Ovary (tissue), 3 donors: ENCODE measurements around the gene CASP4.

Experiments
- POLR2A ChIP-seq: fragments of 450-650 bp; IDR thresholded peaks from one replicate; pipeline ENCODE4 v1.6.1; 2017; ENCODE audit warnings: antibody characterized with exemption, mild to moderate bottlenecking, moderate library complexity
- TF ChIP-seq, protein P1 (sequence below), 3 donors: fragments of 450-650 bp in 2 of 3; fragments of 200-600 bp in 1 of 3; IDR thresholded peaks; one replicate each; pipeline versions ENCODE4 v1.5.1 to v1.8.0; 2016 to 2022; ENCODE audit warnings: antibody characterized with exemption in 3 of 3, mild to moderate bottlenecking in 1 of 3
- donor health status: DM: no; HTN: no; CAD: no.

DNA sequence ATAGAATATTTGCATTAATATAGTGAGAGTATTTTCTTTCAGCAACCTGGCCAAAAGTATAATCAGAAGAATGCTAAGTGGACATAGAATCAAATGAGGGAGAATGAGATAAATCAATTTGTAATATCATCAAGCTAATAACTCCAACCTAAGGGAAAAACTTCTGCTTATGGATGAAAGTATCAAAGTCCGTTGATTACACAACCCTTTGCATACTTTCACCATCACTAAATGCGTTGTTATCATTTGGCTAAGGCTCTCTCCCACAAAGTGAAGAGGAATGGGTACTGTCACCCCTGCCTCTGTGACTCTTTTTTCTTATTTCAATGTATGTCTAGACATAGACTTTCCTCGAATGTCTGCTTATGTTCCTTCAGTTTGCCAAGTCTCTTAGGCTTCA lies 16.4 kb upstream of the CASP4 start:
- TF ChIP-seq POLR2A = no peak
- TF ChIP-seq, protein P1, sequence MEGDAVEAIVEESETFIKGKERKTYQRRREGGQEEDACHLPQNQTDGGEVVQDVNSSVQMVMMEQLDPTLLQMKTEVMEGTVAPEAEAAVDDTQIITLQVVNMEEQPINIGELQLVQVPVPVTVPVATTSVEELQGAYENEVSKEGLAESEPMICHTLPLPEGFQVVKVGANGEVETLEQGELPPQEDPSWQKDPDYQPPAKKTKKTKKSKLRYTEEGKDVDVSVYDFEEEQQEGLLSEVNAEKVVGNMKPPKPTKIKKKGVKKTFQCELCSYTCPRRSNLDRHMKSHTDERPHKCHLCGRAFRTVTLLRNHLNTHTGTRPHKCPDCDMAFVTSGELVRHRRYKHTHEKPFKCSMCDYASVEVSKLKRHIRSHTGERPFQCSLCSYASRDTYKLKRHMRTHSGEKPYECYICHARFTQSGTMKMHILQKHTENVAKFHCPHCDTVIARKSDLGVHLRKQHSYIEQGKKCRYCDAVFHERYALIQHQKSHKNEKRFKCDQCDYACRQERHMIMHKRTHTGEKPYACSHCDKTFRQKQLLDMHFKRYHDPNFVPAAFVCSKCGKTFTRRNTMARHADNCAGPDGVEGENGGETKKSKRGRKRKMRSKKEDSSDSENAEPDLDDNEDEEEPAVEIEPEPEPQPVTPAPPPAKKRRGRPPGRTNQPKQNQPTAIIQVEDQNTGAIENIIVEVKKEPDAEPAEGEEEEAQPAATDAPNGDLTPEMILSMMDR (IDR thresholded peaks at IDR 0.05) = no peak
